Thyroid gland (tissue), 4 donors: Measurements from ENCODE around the gene PLEKHG3. TPM values are rescaled to one million over a fixed set of nuclear protein-coding genes. Genes with fewer than 3 reads are reported as not detected.

ENCODE experiments used
- DNase-seq, 2 donors: peaks; one replicate each; pipeline ENCODE4 v3.0.0-alpha.2; 2019
- H3K27ac ChIP-seq, 3 donors: fragments of 200-600 bp; sonication (generic); 1 replicate in 2 of 3; 2 replicates in 1 of 3; pipeline ENCODE4 v1.5.1; 2016 to 2019; ENCODE audit warnings: mild to moderate bottlenecking in 1 of 3, moderate library complexity in 1 of 3
- H3K27me3 ChIP-seq: fragments of 200-600 bp; sonication (generic); one replicate; pipeline ENCODE4 v1.5.1; 2019
- H3K36me3 ChIP-seq, 2 donors: fragments of 200-600 bp; sonication (generic); one replicate each; pipeline ENCODE4 v1.5.1; 2016 to 2019
- H3K4me1 ChIP-seq, 2 donors: fragments of 200-600 bp; sonication (generic); one replicate each; pipeline ENCODE4 v1.5.1; 2017 to 2019
- H3K4me3 ChIP-seq, 3 donors: fragments of 200-600 bp; sonication (generic); replicated peaks in 1 of 3; 1 replicate in 2 of 3; 2 replicates in 1 of 3; pipeline ENCODE4 v1.5.1; 2016; ENCODE audit warnings: mild to moderate bottlenecking in 1 of 3
- H3K9me3 ChIP-seq: fragments of 200-600 bp; sonication (generic); one replicate; pipeline ENCODE4 v1.5.1; 2017
- CTCF ChIP-seq, 6 experiments: fragments of 200-600 bp in 3 of 6; fragments of 450-650 bp in 3 of 6; sonication (generic) in 3 of 6; IDR thresholded peaks; one replicate each; pipeline ENCODE4 v1.5.1; 2016 to 2019; ENCODE audit warnings: antibody characterized with exemption in 6 of 6, mild to moderate bottlenecking in 2 of 6, inconsistent platforms in 1 of 6, moderate library complexity in 1 of 6
- POLR2A ChIP-seq, 2 donors: fragments of 450-650 bp; IDR thresholded peaks; one replicate each; pipeline ENCODE4 v1.6.1; 2017; ENCODE audit warnings: antibody characterized with exemption in 2 of 2, mild to moderate bottlenecking in 2 of 2, moderate library complexity in 1 of 2
- WGBS, 2 donors: methylation state at CpG; one replicate each; pipeline ENCODE4 v1.1.5; 2017; 5-methylcytosine and 5-hydroxymethylcytosine counted together
- intact Hi-C: fragments of 100-400 bp; cut with DNase I; formaldehyde crosslinking; loops from one replicate; pipeline ENCODE4 v1.15.1; 2023
- total RNA-seq, 4 donors: library from RNA; depleted of rRNA; stranded (reverse); fragments of >200 nt; gene quantifications; one replicate each; pipeline ENCODE4 v1.2.3, GENCODE V29; 2016

The PLEKHG3 gene
- total RNA-seq, 4 donors from 2014 or later, result 41.0 to 83.0 (median 54.6) TPM

- intact Hi-C loops, result no loop called here
- Histone ChIP-seq H3K4me1 (peaks cover 56 to 91% of the 10 kb centered on the region in 2 donors), H3K9me3 (no peaks in the 10 kb centered on the region), H3K4me3 (no peak overlapping the region), H3K36me3 (no peaks in the 10 kb centered on the region), H3K27me3 (no peaks in the 10 kb centered on the region), H3K27ac (peak overlapping the region; percentile 69 to 80 (median 77))
- TF ChIP-seq POLR2A (IDR thresholded peaks at IDR 0.05), result no peak
- no peak for TF ChIP-seq CTCF (IDR thresholded peaks at IDR 0.05)
- DNase-seq, result no peak
- WGBS, 2 donors, result 73 to 78% methylated on average over 9 of the region's 9 CpGs
Observed at GRCh38 chr14:64721899-64722298, 17.7 kb downstream of the PLEKHG3 start.

- DNase-seq, result no peak
- TF ChIP-seq POLR2A (IDR thresholded peaks at IDR 0.05) (no peak), CTCF (IDR thresholded peaks at IDR 0.05) (no peak)
- intact Hi-C loops, result no loop called here
- H3K4me1 ChIP-seq, result peaks cover 45 to 81% of the 10 kb centered on the region in 2 donors
- H3K27ac ChIP-seq, result peak overlapping the region in 1 of 3 donors; percentile 69
- no peak overlapping the region for H3K4me3 ChIP-seq
- no peaks in the 10 kb centered on the region for H3K9me3 ChIP-seq
- H3K36me3 ChIP-seq, result peaks cover 4 to 5% of the 10 kb centered on the region in 2 donors
- 80 to 96% methylated on average over 5 of the region's 5 CpGs for WGBS, 2 donors
- H3K27me3 ChIP-seq, result no peaks in the 10 kb centered on the region
Observed at GRCh38 chr14:64722842-64723447, 18.7 kb downstream of the PLEKHG3 start.

- Histone ChIP-seq H3K4me1 (peaks cover 37 to 71% of the 10 kb centered on the region in 2 donors), H3K9me3 (no peaks in the 10 kb centered on the region), H3K27me3 (no peaks in the 10 kb centered on the region), H3K4me3 (no peak overlapping the region), H3K36me3 (peaks cover 8 to 11% of the 10 kb centered on the region in 2 donors), H3K27ac (peak overlapping the region in 2 of 3 donors; percentile 33 to 48)
- intact Hi-C loops, result no loop called here
- TF ChIP-seq CTCF (IDR thresholded peaks at IDR 0.05) (no peak), POLR2A (IDR thresholded peaks at IDR 0.05) (no peak)
- WGBS, 2 donors, result 52 to 53% methylated on average over 15 of the region's 15 CpGs
- peak; percentile 70 to 75 for DNase-seq
Observed at GRCh38 chr14:64723691-64724577, 19.7 kb downstream of the PLEKHG3 start.

GRCh38 chr14:64724578-64724930, 20.3 kb downstream of the PLEKHG3 start:
- Histone ChIP-seq H3K36me3 (peaks cover 8 to 11% of the 10 kb centered on the region in 2 donors), H3K27ac (peak overlapping the region in 1 of 3 donors; percentile 48), H3K9me3 (no peaks in the 10 kb centered on the region), H3K4me3 (no peak overlapping the region), H3K27me3 (no peaks in the 10 kb centered on the region), H3K4me1 (peaks cover 36 to 65% of the 10 kb centered on the region in 2 donors)
- intact Hi-C loops, result no loop called here
- no peak for TF ChIP-seq CTCF (IDR thresholded peaks at IDR 0.05)
- no peak for TF ChIP-seq POLR2A (IDR thresholded peaks at IDR 0.05)
- WGBS, 2 donors, result 89 to 93% methylated on average over 1 of the region's 1 CpG
- no peak for DNase-seq
